ENCODE measurements around the gene KANSL3.
A peak's percentile ranks its signal among the peaks of the same experiment; 100 is the strongest.
"Not testable (repeated sequence)": the region's sequence is repeated elsewhere in the genome, so short reads cannot be mapped to it uniquely, and the experiment has no call there.

The KANSL3 gene

DNA sequence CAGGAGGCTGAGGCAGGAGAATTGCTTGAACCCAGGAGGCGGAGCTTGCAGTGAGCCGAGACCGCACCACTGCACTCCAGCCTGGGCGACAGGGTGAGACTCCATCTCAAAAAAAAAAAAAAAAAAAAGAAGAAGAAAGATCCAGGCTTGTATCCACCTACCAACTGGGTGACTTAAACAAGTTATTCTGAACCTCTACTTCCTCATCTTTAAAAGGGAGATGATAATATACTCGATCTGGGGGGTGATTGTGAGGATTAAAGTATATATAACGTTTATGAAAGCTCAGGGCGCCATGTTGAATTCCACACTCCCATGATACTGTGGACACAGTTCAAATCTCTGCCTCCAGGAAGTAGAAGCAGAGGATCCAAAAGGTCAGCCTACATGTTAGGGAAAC is 16.7 kb upstream of the KANSL3 start:
- DNase-seq = not testable (repeated sequence)

DNA sequence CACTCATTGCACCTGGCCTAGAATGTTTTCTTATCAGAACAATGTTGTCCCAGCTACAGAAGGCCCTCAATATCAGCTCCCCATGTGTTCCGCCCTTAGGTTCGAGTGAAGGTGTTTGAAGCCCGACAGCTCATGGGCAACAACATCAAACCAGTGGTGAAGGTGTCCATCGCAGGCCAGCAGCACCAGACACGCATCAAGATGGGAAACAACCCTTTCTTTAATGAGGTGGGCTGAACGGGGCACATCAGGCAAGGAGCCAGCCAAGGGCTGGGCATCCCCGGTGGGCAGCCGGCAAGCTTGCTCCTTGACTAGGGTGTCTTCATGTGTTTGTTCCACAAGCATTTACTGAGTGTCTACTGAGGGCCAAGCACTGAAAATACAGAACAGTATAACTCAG is 13.7 kb upstream of the KANSL3 start:
- no peak for DNase-seq

DNA sequence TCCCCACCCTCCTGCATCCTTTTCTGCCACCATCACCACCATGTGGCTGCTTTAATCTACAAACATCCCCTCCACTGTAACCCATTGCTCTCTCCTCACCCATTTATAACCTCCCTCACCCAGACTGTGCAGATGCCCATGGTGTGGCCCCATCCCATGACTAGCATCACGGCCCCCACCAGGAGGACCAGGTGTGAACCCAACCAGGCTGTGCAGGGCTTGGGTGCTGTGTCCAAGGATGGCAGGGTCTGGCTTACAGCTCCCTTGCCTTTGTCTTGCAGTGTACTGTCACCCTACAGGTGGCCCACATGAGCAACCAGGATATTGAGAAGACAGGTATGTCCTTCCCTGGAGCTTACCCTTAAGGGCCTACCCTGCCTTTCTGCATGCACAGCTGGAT is 11.2 kb upstream of the KANSL3 start:
- DNase-seq = no peak

DNA sequence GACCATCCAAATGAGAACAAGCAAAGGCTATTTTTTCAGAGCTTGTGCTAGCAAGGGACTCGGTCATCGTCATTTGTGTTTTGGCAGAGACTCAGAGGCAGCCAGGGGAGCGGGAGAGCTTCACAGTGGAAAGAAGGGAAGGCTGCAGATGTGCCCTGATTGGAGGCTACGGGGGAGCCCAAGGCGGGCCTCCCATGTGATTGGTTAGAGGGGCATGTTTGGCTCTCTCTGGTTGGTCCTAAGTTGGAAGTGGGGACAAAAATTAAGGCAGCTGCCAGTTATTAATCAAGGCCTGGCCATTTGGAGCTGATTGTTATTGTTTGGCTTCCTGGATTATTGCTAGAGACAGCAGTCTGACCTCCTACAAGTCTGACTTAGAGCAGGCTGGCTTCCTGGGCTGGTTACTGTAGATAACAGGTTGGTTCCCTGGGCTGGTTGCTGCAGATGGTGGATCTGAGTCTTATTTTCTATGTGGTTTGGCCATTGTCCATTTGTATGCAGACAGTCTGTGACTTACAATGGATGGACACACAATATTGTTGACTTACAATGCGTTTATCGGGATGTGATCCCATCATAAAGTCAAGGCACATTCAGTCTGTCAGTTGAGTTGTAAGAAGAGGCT is 10.3 kb upstream of the KANSL3 start:
- no peak for DNase-seq

DNA sequence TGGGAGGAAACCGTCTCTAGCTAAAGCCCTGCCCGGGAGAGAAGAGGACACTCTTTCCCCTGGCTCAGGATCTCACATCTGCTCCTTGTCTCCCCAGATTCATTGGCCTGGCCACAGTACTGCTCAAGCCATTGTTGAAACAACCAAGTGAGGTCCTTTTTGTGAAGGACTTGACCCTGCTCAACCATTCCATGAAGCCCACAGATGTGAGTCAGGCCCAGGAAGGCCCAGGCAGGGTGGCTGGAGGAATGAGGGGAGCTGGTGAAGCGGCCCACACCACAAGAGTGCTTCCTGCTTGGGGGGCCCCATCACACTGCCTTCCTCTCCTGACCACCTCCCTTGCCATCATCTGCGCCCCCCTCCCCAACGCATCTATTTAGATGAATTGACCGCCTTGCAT is 9.6 kb upstream of the KANSL3 start:
- DNase-seq = no peak

DNA sequence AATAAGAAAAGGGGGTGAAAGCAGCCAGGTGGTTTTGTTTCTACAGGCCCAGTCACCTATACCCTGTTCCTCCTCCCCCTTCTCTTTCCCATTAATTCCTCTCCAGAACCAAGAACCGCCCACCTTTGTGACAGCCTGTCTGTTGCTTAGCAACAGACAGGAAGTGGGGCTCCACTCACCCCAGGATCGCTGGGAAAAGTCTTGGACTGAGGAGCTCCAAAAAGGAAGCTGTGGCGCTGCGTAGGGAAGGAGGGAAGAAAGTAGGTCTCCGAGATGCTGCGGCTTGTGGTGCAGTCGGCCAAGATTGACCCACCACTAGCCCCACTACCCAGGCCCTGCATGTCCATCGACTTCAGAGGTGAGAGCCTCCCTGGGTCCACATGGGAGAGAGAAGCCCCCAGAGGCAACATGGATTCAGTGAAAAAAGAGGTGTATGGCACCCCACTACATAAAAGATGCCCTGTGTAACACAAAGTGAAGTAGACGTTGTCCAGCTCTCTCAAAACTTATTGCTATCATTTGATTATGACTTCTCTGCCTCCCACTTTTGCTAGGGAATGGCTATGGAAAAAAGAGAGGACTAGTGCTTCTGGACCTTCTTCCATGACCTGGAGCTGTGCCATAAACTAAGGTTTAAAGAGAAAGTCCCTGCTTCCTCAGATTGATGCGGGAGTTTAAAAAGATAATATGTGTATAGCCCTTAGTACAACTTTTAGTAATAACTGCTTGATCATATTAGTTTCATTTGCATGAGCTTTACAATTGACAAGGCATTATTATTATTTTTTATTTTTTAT is 4.7 kb upstream of the KANSL3 start, which contains the start of gene FER1L5:
TSS of gene FER1L5 (plus strand) at position 201 of the 797 bp plus-strand sequence. CDS start at position 274, 73 bp downstream.
- no peak for DNase-seq

DNA sequence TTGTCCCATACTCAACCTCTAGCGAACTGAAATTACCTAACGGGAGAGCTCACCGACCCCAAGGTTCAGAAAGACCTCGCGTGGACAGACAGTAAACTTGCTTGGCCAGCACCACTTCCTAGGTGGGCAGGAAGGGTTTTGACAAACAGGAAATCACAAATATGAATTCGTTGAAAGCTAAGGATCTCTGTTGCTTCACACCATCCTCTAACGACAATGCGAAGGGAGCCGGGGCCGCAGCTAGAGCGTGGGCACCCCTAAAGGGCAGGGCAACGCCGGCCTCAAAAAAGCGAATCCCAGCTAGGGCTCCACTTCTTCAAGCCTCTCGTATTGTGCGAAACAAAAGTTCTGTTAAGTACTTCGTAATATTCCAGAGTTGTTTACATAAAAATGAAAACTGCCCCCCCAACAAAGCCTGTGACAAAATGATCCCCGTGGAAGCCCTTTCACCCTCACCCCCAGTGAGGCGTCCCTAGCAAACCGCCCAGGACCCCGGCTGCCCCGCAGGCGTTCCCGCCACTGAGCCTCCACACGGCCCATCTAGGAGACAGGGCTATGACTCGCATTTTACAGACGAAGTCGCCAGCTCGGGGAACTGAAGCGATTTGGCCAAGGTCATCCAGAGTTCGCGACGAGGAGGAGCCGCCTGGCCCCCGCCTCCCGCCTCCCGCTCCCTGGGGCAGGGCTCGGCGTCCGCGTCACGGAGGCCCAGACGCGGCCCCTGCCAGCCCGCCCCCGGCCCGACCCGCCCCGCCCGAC is 548 bp downstream of the KANSL3 start:
- DNase-seq = peak; percentile 81

DNA sequence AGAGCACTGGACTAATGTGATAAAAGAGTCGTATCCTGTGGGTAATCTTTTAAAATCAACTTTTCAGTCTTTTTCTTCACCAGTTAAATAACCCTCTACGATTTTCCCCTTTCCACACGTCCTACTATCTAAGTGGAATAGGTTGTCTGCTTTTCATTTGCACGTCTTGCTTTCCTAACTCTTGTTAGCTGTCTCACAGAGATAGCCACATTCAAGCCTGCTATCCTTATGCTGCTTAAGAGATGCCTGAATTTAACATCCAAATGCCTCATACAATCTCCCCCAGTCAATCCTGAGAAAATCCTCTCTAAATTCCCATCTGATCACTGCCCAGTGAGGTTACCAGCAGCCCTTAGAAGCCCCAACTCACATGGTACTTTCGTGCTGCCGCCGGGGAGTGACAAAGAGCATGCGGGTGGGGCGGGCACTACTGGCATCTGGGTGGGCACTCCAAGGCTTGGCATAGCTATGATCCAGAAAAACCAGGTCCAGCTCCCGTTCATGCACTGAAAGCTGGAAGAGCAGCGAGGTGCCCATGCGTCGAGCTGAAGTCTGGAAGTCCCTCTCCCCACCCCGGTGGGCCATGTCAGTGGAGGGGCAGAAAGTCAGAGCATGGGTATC is 1.5 kb downstream of the KANSL3 start:
- DNase-seq = no peak

DNA sequence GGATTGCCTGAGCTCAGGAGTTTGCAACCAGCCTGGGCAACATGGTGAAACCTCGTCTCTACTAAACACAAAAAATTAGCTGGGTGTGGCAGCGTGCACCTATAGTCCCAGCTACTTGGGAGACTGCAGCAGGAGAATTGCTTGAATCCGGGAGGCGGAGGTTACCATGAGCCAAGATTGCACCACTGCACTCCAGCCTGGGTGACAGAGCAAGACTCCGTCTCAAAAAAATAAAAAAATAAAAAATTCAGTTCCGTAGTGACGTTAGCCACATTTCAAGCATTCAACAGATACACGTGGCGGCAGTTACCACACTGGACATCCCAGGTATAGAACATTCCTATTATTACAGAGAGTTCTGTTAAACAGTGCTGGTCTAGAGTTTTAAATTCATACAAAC is 4.5 kb downstream of the KANSL3 start:
- no peak for DNase-seq

DNA sequence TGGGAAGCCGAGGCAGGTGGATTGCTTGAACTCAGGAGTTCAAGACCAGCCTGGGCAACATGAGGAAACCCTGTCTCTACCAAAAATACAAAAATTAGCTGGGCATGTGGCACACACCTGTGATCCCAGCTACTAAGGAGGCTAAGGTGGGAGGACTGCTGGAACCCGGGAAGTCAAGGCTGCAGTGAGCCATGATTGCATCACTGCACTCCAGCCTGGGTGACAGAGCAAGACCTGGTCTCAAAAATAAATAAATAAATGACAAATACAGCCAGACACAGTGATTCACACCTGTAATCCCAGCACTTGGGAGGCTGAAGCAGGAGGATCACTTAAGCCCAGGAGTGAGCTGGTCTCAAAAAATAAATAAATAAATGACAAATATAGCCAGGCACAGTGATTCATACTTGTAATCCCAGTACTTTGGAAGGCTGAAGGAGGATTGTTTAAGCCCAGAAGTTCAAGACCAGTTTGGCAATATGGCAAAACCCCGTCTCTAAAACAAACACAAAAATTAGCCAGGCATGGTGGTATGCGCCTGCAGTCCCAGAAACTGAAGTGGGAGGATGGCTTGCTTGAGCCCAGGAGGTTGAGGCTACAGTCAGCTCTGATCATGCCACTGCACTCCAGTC is 6.2 kb downstream of the KANSL3 start:
- DNase-seq = no peak

DNA sequence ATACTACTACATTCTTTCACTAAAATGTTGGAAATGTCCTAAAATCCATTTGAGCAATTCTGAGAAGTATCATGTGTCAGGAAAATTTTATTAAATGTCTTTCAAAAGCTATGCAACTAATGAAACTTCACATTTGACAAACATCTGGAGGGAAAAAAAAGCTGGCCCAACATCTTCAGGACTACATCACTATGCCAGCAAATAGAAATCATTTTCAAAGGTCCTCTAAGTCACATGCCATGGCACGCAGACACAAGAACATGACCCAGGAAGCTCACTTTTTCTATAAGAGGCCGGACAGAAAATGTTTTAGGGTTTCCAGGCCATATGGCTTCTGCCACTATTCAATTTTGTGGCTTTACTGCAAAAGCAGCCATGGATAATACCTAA is 11.6 kb downstream of the KANSL3 start:
- DNase-seq = no peak

DNA sequence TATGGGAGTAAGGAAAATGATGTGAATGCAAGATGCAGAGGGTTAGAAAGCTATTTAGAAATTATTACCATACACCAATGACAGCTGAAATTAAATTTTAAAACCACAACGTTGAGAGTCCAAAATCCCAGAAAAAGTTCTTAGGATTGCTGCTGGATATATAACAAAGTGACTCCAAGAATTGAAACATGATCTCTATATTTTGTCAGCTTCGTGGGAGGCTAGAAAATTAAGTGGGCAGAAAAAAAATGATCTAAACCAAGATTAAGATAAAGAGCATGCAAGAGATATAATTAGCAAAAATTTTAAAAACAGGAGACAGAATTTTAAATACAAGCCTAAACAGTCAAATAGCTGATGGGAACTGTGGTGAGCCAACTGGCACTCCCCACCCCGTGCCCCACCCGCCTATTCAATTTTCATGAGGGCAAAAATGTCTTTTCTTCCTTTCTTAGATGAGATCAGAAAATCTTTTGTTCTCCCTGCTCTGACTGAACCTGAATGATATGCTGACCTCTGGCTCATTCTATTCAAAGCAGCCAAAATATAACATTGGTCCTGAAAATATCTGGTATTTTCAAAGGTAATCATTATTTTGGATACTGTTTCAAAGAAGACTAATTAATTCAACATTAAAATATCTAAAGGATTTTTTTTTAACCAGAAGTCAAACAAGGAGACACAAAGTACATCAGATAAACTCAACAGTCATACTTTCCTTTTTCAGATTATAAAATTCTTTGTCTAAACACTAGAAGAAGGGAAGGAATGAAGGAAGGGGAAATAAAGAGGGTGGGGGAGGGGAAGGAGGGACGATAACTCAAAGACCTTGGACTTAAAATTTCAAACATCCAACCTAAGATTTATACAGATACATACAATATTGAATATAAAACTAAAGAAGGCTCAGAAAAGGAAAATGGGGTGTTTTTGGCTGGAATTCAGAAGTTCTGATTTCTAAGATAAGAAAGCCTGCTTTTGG is 12.2 kb downstream of the KANSL3 start:
- no peak for DNase-seq

DNA sequence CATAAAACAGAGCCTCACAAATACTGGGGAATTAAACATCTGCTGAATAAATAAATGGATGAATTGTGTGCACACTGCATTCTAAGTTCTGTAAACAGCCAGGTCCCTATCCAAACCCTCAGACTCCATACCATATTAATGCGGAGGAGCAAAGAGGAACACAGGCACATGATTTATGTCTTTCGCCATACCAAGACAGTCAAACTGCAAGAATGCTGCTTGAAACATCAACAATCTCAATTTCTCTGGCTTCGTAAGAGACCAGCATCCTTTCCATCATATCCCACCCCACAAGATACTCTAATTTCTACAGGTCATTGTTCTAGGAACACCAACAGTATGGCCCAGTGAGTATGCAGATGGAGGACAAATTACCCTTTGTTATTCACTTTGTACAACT is 15.0 kb downstream of the KANSL3 start:
- DNase-seq = no peak

DNA sequence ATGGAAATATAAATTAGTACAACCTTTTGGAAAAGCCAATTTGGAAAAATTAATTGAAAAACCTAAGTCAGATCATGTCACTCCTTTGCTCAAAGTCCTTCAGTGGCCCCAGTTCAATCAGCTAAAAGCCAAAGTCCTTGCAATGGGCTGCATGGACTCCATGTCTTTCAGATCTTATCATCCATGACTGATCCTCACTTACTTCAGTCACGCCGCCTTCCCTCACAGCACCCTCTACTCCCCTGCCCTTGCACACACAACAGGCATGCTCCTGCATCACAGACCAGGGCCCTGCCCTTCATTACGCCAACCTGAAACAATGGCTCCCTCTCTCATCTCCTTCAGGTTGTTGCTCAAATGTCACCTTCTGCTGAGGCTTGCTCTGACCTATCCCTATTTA is 15.6 kb downstream of the KANSL3 start:
- DNase-seq = no peak

DNA sequence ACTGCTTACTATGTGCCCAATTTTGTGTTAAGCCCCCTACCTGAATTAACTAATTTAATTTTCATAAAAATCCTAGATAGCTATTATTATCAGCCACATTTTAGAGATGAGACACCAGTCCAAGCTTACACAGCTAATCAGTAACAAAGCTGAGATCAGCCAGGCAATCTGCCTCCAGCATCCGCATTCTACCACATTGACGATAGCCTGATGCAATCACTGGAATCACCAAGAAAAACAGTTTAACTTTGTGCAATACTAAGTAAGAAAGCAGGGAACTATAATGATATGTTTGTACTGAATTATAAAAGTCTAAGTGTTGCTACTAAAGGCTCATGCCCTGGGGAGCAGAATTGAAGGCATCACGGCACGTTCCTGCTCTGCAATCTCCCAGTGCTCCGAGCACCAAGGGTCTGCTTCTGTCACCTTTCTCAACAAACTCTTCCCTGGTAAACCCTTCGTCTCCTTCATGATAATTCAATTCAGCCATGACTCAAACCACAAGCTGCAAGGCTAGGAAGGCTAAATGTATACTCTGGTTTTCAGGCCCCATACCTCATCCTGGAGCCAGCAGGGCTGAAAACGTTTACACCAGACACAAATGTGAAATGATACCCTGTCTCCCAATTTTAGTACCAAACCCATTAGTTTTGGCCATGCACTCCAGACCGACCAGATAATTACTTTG is 19.4 kb downstream of the KANSL3 start:
- DNase-seq = no peak

DNA sequence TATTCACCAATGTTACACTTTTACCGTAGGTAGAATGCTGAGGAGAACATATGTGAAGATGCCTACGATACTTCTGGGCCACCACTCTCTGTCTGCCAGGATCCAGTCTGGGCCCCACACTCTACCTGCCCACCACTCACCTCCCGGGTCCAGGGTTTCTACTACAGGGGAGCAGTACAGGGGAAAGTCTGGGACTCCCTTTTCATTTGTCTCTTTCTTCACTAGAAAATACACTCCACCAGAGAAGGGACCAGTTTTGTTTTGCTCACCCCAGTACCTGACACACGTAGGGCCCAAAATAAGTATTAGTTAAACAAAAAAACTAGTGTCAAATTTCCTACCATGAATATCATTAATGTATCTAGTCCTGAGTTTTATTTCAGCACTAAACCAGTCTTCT is 21.1 kb downstream of the KANSL3 start:
- DNase-seq = no peak

DNA sequence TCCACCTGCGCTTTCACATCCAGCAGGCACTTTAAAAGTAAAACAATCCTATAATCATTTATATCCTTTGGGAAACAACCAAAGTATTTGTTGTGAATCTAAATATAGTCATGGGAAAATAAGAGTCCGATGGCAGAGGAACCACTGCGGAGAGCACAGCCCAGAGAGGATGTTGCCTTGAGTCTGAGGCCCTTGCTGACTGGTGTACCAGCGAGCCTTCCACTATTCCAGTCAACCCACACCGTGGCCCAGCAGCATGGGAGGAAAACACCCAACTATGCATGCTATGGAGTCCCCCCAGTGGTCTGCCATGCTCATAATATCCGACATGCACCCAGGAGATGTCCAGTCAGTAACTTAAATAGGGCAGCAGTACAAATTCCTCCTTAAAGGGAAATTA is 21.6 kb downstream of the KANSL3 start:
- DNase-seq = no peak

DNA sequence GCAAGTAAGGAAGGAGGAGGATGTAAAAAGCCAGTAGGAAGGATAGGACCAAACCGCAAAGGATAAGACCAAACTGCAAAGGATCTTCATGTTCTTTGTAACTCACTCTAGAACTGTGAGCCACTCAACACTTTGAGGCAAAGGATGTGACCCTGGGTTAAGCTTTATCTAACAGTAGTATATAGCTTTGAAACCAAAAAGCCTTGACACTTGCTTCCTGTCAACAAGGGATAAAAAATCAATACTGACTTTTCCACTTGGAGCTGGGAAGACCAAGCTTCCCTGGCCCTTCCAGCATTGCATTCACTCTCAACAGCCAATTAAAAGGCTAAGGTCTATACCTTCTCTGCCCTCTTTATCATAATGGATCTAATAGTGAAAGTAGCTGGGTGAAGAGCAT is 22.0 kb downstream of the KANSL3 start:
- DNase-seq = no peak

DNA sequence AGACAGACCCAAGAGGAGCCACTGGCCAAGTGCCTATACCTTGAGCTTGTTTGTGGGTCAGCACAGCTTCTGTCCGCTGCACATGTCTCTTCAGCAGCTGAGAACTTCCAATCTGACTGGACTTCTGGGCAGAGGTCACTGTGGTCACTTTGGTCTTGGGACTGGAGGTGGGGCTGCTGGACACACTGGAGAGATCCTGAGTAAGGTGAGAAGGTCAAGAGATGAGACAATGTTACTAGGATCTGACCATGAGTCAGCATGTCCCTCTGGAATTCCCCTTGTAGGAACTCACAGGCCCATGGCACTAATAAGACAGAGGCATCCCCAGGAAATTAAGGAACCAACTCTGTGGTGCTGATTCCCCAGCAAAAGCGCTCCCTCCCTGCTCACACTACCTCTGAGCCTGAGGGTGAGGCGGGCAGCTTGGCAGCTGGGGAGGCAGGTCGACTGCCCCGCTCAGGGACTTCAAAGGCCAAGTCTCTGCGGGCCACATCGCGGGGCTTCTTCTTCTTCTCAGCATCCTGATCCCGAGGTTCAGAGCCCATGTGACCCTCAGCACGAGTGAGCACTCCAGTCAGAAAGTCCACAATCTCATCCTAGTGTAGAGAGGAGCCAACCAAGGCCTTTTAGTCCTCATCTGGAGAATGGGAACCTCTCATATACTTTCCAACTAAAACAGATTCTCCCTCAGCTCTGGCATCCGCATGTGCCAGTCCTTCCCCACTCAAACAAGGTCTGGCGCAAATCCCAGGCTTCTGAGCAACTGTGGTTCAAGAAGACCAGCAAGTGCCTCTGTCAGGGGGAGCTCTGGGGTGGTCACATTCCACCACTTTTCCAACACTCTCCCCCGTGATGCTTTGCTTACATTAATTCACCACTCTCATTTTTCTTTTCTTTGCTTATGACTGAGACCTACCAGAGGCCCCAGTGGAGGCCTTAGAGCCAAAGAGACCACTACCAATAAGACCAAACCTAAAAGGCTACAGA is 29.4 kb downstream of the KANSL3 start:
- DNase-seq = no peak

DNA sequence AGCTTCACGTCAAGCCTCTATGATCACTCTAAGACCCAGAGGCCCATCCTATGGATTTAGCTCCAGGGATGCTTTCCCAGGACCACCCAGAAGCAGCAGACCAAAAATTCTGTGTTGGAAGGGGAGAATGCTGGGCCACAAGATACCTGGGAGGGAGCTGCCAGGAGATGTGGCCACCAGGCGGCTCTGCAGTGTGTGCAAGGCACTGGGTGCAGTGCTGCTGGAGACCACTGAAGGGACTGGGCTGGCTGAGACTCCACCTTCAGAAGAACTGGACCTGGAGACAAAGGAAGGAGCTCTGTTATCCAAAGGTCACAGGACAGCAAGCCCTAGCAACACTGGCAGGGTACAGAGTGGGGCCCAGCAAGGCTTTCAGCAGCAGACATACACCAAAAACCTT is 34.0 kb downstream of the KANSL3 start:
- no peak for DNase-seq
